ENCODE data around the gene PARD3. TPM values are rescaled to one million over a fixed set of nuclear protein-coding genes. Genes with fewer than 3 reads are reported as not detected.
A peak's percentile ranks its signal among the peaks of the same experiment; 100 is the strongest.

Gene PARD3
- total RNA-seq, 1 donor from 2014 or later = 25.3 TPM

GRCh38 chr10:34231441-34232180, 583.5 kb downstream of the PARD3 start:
- intact Hi-C loops (cut with micrococcal nuclease) = no loop called here
- ATAC-seq (peak; percentile 88), DNase-seq (no peak)

- DNase-seq = no peak
- no peak for ATAC-seq
- intact Hi-C loops (cut with micrococcal nuclease) = no loop called here
These were observed 585.2 kb downstream of the PARD3 start for GRCh38 chr10:34229917-34230316.

- no peak for DNase-seq
- intact Hi-C loops (cut with micrococcal nuclease) = no loop called here
- ATAC-seq = no peak
These were observed 587.0 kb downstream of the PARD3 start for GRCh38 chr10:34228066-34228465.

GRCh38 chr10:34224639-34225038, 590.5 kb downstream of the PARD3 start:
- intact Hi-C loops (cut with micrococcal nuclease) = no loop called here
- ATAC-seq (no peak), DNase-seq (no peak)

GRCh38 chr10:34223658-34224057, 591.4 kb downstream of the PARD3 start:
- no peak for DNase-seq
- intact Hi-C loops (cut with micrococcal nuclease) = no loop called here
- no peak for ATAC-seq

GRCh38 chr10:34222359-34222758, 592.7 kb downstream of the PARD3 start:
- ATAC-seq (no peak), DNase-seq (no peak)
- intact Hi-C loops (cut with micrococcal nuclease) = no loop called here

DNA sequence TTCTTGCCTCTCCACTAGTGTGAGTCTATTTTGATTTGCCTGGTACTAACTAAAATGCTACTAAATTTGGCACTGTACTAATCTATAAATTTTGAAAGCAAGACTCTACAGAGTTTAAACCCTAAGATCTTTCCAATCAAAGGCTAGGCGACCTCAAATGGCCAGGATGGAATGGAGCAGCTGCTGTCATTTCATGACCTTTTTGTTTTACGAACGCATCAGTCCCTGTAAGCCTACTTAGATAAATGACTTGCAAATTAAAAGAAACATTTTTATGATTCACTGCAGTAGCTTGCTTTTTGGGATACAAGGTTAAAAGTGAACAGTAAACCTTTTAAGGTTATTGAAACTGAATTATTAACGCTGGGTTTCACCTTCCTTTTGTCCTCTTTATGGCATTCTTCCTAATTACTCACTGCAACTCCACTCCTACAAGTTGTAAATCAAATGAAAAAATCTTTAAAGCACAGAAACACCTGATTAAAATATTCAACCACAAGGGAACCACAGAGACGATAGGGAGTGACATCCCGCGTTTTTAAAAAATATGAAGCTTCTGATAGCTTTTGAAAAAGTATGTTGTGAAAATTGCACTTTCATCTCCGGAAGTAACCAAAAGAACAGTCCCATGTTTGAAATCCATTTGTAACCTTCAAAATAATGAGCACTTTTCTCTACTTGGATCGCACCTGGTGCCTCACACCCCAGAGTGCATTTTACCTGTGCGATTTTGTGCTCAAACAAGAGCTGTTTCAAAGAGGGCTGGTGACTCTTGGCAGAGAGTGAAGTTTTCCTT, 595.1 kb downstream of the PARD3 start:
- intact Hi-C loops (cut with micrococcal nuclease) = no loop called here
- ATAC-seq (no peak), DNase-seq (no peak)

DNA sequence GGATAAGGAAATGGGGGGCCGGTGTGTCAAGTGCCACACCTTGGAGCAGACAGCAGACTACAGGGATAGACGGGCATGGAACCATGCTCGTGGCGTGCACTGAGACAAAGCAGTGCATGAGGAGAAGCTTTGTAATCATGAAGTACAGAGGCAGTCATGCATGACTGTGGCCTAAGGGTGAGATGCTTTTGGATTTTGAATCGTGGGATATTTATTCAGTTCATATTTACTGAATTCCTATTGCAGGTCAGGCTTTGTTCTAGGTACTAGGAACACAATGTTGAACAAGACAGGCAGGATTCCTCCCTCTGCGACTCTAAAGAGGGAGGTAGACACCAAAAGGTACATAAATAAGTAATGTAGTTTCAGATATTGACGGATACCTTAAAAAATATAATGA, 597.6 kb downstream of the PARD3 start:
- intact Hi-C loops (cut with micrococcal nuclease) = no loop called here
- DNase-seq (no peak), ATAC-seq (no peak)

- no peak for ATAC-seq
- intact Hi-C loops (cut with micrococcal nuclease) = no loop called here
- DNase-seq = no peak
These were observed 598.6 kb downstream of the PARD3 start for GRCh38 chr10:34216348-34216945.

GRCh38 chr10:34213805-34214197, 601.3 kb downstream of the PARD3 start:
- no peak for ATAC-seq
- intact Hi-C loops (cut with micrococcal nuclease) = no loop called here
- no peak for DNase-seq

- intact Hi-C loops (cut with micrococcal nuclease) = no loop called here
These were observed 601.8 kb downstream of the PARD3 start for GRCh38 chr10:34213193-34213804.

DNA sequence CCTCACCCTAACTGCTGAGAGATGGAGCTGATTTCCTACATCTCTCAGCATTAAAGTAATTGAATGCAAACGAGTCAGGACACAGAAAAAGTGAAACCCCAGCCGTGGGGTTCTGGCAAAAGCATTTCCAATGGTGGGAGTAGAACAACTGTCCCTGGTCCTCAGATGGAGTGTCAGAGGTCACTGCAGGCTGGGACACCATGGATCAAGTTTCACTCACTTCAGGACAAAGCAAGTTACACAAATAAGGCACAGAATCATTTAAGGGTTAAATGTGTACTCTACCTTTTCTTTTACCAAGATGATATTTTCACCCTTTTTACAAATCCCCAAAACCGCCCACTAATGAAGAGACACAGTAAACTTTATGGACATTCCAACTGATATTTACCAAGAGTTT, 607.8 kb downstream of the PARD3 start:
- ATAC-seq (no peak), DNase-seq (no peak)
- intact Hi-C loops (cut with micrococcal nuclease) = no loop called here

More at GRCh38 chr10:34213193-34213804, 601.8 kb downstream of the PARD3 start:
- DNase-seq (no peak), ATAC-seq (no peak)

- intact Hi-C loops (cut with micrococcal nuclease) = no loop called here
- no peak for DNase-seq
- ATAC-seq = no peak
These were observed 608.2 kb downstream of the PARD3 start for GRCh38 chr10:34206935-34207268.

DNA sequence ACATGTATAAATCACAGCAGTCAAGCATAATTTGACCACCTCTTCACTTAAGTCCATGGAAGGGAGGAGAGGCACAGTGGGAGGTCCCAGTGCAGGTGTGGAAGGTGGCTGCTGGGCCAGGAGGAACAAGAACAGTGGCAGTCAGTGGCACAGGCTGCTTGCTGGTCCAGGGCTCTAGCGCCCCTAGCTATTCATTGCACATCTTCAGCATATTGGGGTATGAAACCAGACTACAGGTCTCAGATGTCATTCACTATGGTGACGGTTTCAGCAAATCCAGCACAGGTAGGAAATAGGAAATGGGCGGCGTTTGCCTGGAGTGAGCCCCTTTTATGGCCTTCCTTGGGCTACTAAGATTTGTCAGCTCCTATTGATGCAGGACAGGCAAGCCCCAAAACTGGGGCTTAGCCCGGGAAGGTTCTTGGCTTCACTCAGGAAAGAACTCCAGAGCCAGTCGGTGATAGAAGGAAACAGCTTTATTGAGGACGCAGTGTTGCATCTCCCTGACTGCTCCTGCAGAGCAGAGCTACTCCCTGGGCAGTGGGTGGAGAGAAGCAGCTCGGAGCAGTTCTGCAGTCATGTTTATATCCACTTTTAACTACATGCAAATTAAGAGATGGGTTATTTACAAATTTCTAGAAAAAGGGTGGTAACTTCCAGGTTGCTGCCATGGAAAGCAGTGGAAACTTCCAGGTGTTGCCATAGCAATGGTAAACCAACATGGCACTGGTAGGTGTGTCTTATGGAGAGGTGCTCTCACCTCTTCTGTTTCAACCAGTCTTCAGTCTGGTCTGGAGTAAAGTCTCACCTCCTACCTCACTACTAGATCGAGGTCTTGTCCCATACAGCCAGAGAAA, 608.8 kb downstream of the PARD3 start:
- ATAC-seq = no peak
- intact Hi-C loops (cut with micrococcal nuclease) = no loop called here

DNA sequence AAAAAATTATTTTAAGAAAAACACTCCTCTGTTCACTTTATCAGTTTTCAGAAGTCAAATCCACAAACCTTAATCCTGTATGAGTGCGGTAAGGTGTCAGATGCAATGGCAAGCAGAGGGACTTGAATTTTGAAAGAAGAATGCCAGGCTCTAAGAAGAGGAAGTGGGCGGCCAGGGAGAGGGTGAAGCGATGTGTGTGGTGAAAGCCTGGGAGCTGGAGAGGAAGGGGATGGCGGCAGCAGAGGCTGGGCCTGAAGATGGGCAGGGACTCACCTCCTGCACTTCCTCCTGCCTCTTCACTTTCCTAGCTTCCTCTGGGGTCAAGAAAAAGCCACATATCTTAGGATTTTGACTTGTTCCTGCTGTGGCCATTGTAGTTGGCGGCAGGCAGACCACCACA, 609.6 kb downstream of the PARD3 start:
- DNase-seq = no peak
- ATAC-seq = peak; percentile 23
- intact Hi-C loops (cut with micrococcal nuclease) = no loop called here

More for the DNA sequence above, 608.8 kb downstream of the PARD3 start:
- DNase-seq = no peak

DNA sequence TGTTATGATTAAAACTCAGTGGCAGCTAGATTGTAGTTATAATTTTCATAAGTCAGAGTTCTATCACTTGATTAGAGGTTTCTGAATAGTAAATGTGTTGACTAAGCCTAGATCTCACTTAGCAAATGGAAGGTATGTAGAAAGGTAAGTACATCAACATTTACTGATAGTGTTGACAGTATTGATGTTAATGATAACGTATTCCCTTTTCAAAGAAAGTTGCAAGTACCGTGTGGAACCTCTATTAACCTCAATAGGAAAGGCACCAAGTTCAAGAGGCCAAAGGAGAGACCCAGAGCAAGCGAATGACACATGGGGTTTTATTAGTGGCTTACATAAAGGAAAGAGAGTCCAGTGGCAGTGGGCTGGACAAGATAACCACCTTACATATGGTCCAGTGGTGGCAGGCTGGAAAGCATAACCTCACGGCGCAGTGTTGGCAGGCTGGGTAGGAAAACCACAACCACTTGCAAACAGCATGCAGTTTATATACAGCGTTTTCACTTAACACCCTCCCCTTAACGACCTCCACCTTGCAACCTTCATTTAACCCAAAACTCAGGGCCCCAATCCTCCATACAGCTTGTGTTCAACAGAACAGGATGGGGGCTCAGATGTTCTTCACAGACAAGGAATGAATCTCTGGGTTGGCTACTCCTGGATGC, 611.0 kb downstream of the PARD3 start:
- ATAC-seq = no peak
- intact Hi-C loops (cut with micrococcal nuclease) = no loop called here
- no peak for DNase-seq

DNA sequence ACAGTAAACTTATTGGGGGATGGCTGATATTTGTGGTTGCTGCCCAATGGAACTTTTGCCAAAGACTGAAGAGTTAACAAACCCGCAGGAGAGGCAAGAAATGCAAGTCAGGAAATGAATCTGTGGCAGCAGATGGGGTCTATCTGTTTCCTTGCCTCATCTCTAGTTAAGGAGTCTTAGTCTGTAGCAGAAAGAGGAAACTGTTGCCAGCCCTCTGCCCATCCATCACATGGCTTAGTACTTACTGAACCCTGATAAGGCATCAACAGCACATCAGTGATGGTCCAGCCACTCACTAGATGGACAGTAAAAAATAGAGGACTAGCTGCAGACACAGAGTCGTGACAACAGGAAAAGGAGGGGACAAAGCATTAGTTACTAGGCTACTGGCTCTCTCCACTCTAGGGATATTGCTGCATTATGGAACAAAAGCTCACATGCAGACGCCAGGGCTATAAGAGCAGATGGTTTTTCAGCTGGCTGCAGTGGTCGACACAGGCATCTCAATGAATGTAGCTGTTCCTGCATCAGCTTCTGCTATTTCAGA, 614.7 kb downstream of the PARD3 start:
- DNase-seq (no peak), ATAC-seq (no peak)
- intact Hi-C loops (cut with micrococcal nuclease) = no loop called here

- ATAC-seq (no peak), DNase-seq (no peak)
- intact Hi-C loops (cut with micrococcal nuclease) = no loop called here
These were observed 616.1 kb downstream of the PARD3 start for GRCh38 chr10:34198953-34199352.
